Uterus (tissue), 2 donors: ENCODE measurements around the gene CACNA1A.

Experiments
- CTCF ChIP-seq, 4 experiments: fragments of 200-600 bp in 2 of 4; fragments of 450-650 bp in 2 of 4; sonication (generic) in 2 of 4; IDR thresholded peaks; one replicate each; pipeline ENCODE4 v1.5.1; 2016 to 2019; ENCODE audit warnings: antibody characterized with exemption in 4 of 4, mild to moderate bottlenecking in 2 of 4, moderate library complexity in 1 of 4
- POLR2A ChIP-seq, 2 donors: fragments of 450-650 bp; IDR thresholded peaks; one replicate each; pipeline ENCODE4 v1.6.1; 2016; ENCODE audit warnings: antibody characterized with exemption in 2 of 2, mild to moderate bottlenecking in 1 of 2, moderate library complexity in 1 of 2

- no peak for TF ChIP-seq CTCF (IDR thresholded peaks at IDR 0.05)
- TF ChIP-seq POLR2A (IDR thresholded peaks at IDR 0.05) = no peak
Observed at GRCh38 chr19:13554506-13555240, 48.4 kb upstream of the CACNA1A start.
